ENCODE results near the gene GPC6.

GPC6 gene

DNA sequence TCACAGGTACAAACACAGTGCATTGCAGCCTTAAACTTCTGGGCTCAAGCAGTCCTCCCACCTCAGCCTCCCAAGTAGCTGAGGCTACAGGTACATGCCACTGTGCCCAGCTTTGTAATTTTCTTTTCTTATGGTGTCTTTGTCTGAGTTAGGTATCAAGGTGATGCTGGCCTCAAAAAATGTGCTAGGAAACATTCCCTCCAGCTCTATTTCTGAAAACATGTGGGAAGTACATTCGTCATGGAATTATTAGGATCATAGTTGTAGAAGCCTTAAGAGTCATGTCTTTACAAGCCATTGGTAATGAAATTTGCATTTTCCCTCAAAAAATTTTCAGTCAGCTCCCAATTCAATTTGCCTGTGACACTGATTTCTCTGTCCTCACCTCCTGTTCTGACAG, 1021.3 kb downstream of the GPC6 start:
- no peaks in the 10 kb centered on the region for H3K9me3 ChIP-seq (ENCODE audit: control insufficient read depth, low read length)
- H3K4me1 ChIP-seq (ENCODE audit: control insufficient read depth, insufficient read depth, low read length, poor library complexity, severe bottlenecking) = peaks cover 5% of the 10 kb centered on the region
- no peaks in the 10 kb centered on the region for H3K36me3 ChIP-seq (ENCODE audit: control insufficient read depth, insufficient read depth, low read length)
- no peak overlapping the region for H3K27ac ChIP-seq (ENCODE audit: low read depth, low read length, severe bottlenecking)
- no peak overlapping the region for H3K4me3 ChIP-seq (ENCODE audit: extremely low read depth, insufficient read depth, low read length, poor library complexity, severe bottlenecking)
- WGBS, 2 experiments (ENCODE audit: insufficient coverage in 2 of 2) = 60% methylated on average over 1 of the region's 1 CpG; no CpG with 5 or more reads in 1 of the 2 experiments

DNA sequence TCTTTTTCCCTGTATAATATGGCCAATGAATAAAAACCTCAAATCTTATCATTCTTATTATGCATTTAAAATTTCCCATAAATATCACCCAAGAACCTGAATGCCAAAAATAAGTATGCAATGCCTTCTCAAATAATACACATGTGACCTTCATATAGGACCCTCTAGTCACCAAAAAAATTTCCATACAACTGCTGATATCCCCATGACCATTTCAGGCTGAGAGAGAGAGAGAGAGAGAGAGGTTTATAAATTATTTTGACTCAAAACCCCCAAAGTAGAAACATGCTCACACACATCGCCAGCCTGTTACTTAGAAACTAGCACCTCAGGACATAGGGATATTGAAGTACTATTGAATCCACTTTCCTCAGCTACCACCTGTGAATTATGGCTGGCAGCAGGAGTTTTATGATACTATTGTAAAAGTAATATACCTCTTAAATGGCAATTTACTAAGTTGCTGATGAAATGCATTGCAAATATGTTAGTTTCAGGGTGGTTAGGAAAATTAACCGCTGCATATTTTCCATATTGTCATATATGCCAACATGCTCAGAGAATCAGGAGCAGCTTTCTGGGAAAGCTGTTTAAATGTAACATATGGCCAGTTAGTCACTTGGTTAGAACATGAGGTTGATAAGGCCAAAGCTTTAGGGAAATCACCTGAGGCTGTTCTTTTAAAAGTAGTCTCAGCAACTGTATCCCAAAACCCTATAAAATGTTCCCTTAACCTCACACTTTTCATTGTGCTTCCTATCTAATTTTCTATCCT, 1022.0 kb downstream of the GPC6 start:
- no CpG with 5 or more reads among the region's 2 CpGs for WGBS, 2 experiments (ENCODE audit: insufficient coverage in 2 of 2)
- H3K4me1 ChIP-seq (ENCODE audit: control insufficient read depth, insufficient read depth, low read length, poor library complexity, severe bottlenecking) = peaks cover 5% of the 10 kb centered on the region
- H3K4me3 ChIP-seq (ENCODE audit: extremely low read depth, insufficient read depth, low read length, poor library complexity, severe bottlenecking) = no peak overlapping the region
- no peaks in the 10 kb centered on the region for H3K9me3 ChIP-seq (ENCODE audit: control insufficient read depth, low read length)
- H3K27ac ChIP-seq (ENCODE audit: low read depth, low read length, severe bottlenecking) = no peak overlapping the region
- H3K36me3 ChIP-seq (ENCODE audit: control insufficient read depth, insufficient read depth, low read length) = no peaks in the 10 kb centered on the region

DNA sequence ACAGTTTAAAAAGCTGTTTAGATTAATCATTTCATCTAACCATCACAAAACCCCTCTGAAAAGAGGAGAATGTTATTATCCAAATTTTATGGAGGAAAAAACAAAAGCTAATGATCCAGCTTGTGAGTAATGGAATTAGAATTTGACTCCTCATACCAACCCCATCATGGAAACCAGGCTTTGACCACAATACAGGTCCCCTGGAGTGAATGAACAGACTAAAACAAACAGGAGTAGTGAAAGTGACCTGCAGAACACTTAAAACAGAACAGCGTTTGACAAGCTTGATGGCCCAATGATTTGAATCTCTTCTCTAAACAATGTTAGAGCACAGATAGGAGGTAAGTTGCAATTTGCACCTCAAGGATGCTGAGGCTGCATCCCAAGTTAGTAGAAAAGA, 1022.9 kb downstream of the GPC6 start:
- Histone ChIP-seq H3K4me3 (ENCODE audit: extremely low read depth, insufficient read depth, low read length, poor library complexity, severe bottlenecking) (no peak overlapping the region), H3K4me1 (ENCODE audit: control insufficient read depth, insufficient read depth, low read length, poor library complexity, severe bottlenecking) (peaks cover 5% of the 10 kb centered on the region), H3K27ac (ENCODE audit: low read depth, low read length, severe bottlenecking) (no peak overlapping the region), H3K9me3 (ENCODE audit: control insufficient read depth, low read length) (no peaks in the 10 kb centered on the region), H3K36me3 (ENCODE audit: control insufficient read depth, insufficient read depth, low read length) (no peaks in the 10 kb centered on the region)
- WGBS, 2 experiments (ENCODE audit: insufficient coverage in 2 of 2) = 0% methylated on average over 1 of the region's 1 CpG; no CpG with 5 or more reads in 1 of the 2 experiments

DNA sequence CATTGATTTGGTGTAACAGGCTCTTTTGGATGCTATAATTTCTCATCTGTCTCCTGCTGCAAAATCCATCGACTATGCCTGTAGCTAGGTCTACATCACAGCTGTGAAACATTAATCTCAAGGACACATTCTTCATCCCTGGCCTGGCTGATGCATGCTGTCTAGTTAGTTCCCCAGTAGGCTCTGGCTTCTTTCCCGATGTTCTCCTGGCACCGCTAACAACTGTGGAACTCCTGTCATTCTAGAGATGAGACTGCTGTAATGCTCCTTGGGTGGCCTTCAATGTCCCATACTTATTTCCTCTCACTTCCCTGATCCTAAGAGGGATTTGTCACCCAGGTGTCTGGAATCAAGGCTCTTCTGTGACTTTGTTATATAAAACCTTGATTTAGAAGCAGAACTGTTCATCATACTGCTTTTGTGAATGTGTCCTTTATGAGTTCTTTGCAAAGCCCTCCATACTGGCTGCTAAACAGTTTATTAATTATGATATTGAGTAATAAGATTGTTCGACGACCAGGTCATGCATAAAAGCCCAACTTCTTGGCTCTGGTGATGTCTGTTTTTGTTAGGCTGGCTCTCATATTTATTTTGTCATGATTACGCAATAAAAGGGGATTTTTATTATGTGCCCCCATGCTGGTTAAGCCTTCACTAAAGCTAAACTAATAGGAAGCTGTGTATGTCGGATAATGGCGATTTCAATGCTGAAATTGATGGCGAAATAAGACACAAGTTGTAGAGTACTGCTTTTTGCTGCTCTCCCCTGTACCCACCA, 1025.4 kb downstream of the GPC6 start:
- H3K4me1 ChIP-seq (ENCODE audit: control insufficient read depth, insufficient read depth, low read length, poor library complexity, severe bottlenecking) = peaks cover 5% of the 10 kb centered on the region
- no peaks in the 10 kb centered on the region for H3K36me3 ChIP-seq (ENCODE audit: control insufficient read depth, insufficient read depth, low read length)
- H3K4me3 ChIP-seq (ENCODE audit: extremely low read depth, insufficient read depth, low read length, poor library complexity, severe bottlenecking) = no peak overlapping the region
- H3K9me3 ChIP-seq (ENCODE audit: control insufficient read depth, low read length) = no peaks in the 10 kb centered on the region
- WGBS, 2 experiments (ENCODE audit: insufficient coverage in 2 of 2) = 80 to 92% methylated on average over 3 to 5 of the region's 9 CpGs
- no peak overlapping the region for H3K27ac ChIP-seq (ENCODE audit: low read depth, low read length, severe bottlenecking)

DNA sequence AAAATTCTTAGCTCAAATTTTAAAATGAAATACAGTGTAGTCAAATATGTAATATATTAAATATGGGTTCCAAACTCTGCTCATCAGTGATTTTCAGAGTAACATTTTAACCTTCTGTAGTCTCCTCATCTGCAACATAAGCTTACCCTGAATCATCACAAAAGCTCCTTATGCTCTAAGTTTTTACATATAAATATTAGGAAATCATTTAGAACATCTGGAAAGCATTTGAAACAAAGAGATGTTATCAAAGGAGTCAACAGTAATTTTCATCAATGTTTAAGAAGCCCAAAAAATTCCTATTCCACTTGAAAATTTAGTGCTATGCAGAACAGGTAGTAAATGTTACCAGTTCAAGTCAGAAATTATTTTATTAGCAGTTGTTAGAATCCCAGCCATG, 1028.1 kb downstream of the GPC6 start:
- Histone ChIP-seq H3K4me3 (ENCODE audit: extremely low read depth, insufficient read depth, low read length, poor library complexity, severe bottlenecking) (no peak overlapping the region), H3K4me1 (ENCODE audit: control insufficient read depth, insufficient read depth, low read length, poor library complexity, severe bottlenecking) (no peaks in the 10 kb centered on the region), H3K27ac (ENCODE audit: low read depth, low read length, severe bottlenecking) (no peak overlapping the region), H3K36me3 (ENCODE audit: control insufficient read depth, insufficient read depth, low read length) (no peaks in the 10 kb centered on the region), H3K9me3 (ENCODE audit: control insufficient read depth, low read length) (no peaks in the 10 kb centered on the region)

DNA sequence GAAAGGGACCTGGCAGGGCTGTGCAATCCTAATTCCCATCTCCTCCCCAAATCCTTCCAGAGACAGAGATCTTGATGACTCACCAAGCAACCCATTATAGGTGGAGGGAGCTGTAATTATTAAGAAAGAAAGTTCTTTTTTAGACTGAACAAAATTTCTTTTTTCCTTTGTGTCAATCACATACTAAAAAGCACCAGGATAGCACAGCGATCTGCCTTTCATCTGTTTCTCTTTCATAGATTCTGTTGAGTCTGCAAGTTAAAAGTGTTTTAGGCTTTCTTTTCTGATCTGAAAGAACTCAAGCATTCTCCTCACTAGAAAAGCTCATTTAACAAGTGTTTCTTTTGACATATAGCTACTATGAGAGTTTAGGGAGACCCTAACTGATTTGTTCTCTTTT, 1030.1 kb downstream of the GPC6 start:
- H3K36me3 ChIP-seq (ENCODE audit: control insufficient read depth, insufficient read depth, low read length) = no peaks in the 10 kb centered on the region
- no peaks in the 10 kb centered on the region for H3K4me1 ChIP-seq (ENCODE audit: control insufficient read depth, insufficient read depth, low read length, poor library complexity, severe bottlenecking)
- H3K27ac ChIP-seq (ENCODE audit: low read depth, low read length, severe bottlenecking) = no peak overlapping the region
- no peak overlapping the region for H3K4me3 ChIP-seq (ENCODE audit: extremely low read depth, insufficient read depth, low read length, poor library complexity, severe bottlenecking)
- WGBS, 2 experiments (ENCODE audit: insufficient coverage in 2 of 2) = 100% methylated on average over 1 of the region's 1 CpG; no CpG with 5 or more reads in 1 of the 2 experiments
- no peaks in the 10 kb centered on the region for H3K9me3 ChIP-seq (ENCODE audit: control insufficient read depth, low read length)

DNA sequence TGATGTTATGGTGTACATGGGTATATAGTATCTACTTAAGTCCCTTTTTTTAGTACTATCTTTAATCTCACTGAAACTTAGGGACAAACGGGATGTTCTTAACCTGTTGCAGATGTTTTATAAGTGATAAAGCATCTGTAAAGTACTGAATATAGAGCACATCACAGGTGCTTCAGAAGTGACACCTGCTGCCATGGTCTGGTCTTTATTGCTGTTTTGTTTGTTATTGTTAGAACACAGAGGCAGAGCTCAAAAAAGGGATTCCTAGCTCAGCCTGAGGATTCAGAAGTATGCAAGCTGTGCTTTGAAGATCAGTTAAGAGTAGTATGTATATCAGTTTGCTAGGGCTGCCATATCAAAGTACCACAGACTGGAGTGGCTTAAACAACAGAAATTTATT, 1033.4 kb downstream of the GPC6 start:
- no peak overlapping the region for H3K4me3 ChIP-seq (ENCODE audit: extremely low read depth, insufficient read depth, low read length, poor library complexity, severe bottlenecking)
- whole genome bisulfite sequencing, 2 experiments (ENCODE audit: insufficient coverage in 2 of 2) = no CpG with 5 or more reads among the region's 1 CpG
- no peaks in the 10 kb centered on the region for H3K9me3 ChIP-seq (ENCODE audit: control insufficient read depth, low read length)
- H3K27ac ChIP-seq (ENCODE audit: low read depth, low read length, severe bottlenecking) = no peak overlapping the region
- H3K36me3 ChIP-seq (ENCODE audit: control insufficient read depth, insufficient read depth, low read length) = no peaks in the 10 kb centered on the region
- H3K4me1 ChIP-seq (ENCODE audit: control insufficient read depth, insufficient read depth, low read length, poor library complexity, severe bottlenecking) = no peaks in the 10 kb centered on the region

DNA sequence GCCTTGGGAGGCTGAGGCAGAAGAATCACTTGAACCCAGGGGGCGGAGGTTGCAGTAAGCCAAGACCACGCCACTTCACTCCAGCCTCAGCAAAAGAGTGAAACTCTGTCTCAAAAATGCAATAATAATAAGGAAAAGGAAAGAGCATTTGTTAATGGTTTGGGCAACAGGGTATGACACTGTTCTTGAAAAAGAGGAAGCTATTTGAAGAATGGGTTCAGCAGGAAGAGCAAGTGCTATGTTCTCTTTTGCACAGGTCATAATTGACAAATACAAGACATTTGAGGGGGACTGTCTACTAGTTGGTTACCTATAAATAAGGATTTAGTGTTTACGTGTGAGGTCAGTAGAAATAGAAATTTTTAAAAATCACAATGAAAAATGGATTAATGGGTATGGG, 1034.6 kb downstream of the GPC6 start:
- 86 to 100% methylated on average over 1 of the region's 3 CpGs for WGBS, 2 experiments (ENCODE audit: insufficient coverage in 2 of 2)
- H3K4me3 ChIP-seq (ENCODE audit: extremely low read depth, insufficient read depth, low read length, poor library complexity, severe bottlenecking) = no peak overlapping the region
- H3K9me3 ChIP-seq (ENCODE audit: control insufficient read depth, low read length) = no peaks in the 10 kb centered on the region
- no peaks in the 10 kb centered on the region for H3K36me3 ChIP-seq (ENCODE audit: control insufficient read depth, insufficient read depth, low read length)
- H3K27ac ChIP-seq (ENCODE audit: low read depth, low read length, severe bottlenecking) = no peak overlapping the region
- no peaks in the 10 kb centered on the region for H3K4me1 ChIP-seq (ENCODE audit: control insufficient read depth, insufficient read depth, low read length, poor library complexity, severe bottlenecking)

DNA sequence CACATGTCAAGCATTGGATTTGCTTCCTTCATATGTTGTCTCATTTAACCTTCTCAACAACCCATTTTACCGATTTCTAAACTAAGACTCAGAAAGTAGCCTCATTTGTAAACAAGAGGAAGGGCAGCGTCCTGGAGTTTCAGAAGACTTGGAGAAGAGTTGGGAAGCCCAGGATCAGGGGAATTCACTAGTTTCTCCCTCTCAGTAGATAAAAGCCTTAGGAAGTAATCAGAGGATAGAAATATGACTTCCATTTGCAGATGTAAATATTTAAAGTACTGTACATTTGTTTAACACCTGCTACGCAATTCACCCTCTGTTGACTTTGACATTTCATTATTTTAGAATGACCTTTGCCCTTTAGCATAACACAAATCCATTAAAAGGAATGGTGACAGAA, 1036.4 kb downstream of the GPC6 start:
- Histone ChIP-seq H3K4me3 (ENCODE audit: extremely low read depth, insufficient read depth, low read length, poor library complexity, severe bottlenecking) (no peak overlapping the region), H3K9me3 (ENCODE audit: control insufficient read depth, low read length) (no peaks in the 10 kb centered on the region), H3K4me1 (ENCODE audit: control insufficient read depth, insufficient read depth, low read length, poor library complexity, severe bottlenecking) (no peaks in the 10 kb centered on the region), H3K36me3 (ENCODE audit: control insufficient read depth, insufficient read depth, low read length) (no peaks in the 10 kb centered on the region), H3K27ac (ENCODE audit: low read depth, low read length, severe bottlenecking) (no peak overlapping the region)
- no CpG with 5 or more reads among the region's 3 CpGs for WGBS, 2 experiments (ENCODE audit: insufficient coverage in 2 of 2)

DNA sequence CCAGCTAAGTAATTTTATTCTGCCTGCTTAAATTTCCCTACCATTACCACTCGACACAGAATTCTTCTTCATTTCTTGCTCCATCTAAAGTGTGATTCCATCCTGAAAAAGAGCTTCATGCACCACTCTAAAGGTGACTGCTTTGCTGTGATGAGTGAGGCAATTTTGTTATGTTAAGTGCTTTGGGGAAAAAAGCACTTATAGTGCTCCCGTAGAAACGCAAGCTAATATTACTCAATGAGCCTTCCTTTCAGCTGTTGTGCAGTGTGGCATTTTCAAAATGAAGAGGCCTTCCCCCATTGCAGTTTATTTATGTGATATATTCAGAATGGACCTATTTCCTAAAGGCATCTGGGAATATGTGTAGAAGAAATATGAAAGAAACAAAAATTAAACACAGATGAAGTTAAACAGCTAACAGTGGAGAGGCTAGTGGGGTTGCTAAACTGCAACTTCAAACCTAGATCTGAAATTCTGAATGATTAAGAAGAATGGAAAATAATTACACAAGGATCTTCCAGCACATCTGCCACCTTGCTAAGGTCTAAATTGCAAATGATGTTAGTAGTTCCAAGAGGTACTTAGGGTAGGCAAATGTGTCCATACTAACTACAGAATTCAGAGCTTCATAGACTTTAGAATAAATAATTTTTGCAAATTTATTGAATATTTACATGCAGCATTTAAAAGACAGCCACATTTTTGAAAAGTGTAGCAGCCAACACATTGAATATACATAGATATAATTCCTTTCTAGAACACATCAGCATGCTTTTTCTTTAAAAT, 1041.2 kb downstream of the GPC6 start:
- Histone ChIP-seq H3K36me3 (ENCODE audit: control insufficient read depth, insufficient read depth, low read length) (no peaks in the 10 kb centered on the region), H3K9me3 (ENCODE audit: control insufficient read depth, low read length) (no peaks in the 10 kb centered on the region), H3K27ac (ENCODE audit: low read depth, low read length, severe bottlenecking) (no peak overlapping the region), H3K4me3 (ENCODE audit: extremely low read depth, insufficient read depth, low read length, poor library complexity, severe bottlenecking) (no peak overlapping the region), H3K4me1 (ENCODE audit: control insufficient read depth, insufficient read depth, low read length, poor library complexity, severe bottlenecking) (no peaks in the 10 kb centered on the region)
- no CpG with 5 or more reads among the region's 3 CpGs for WGBS, 2 experiments (ENCODE audit: insufficient coverage in 2 of 2)
